ENCODE measurements around the gene ZNF595.

GRCh38 chr4:124275-125081, 71.4 kb downstream of the ZNF595 start, which contains the start of gene ZNF718:
- TF ChIP-seq YY1 (IDR thresholded peaks at IDR 0.05; ENCODE audit: insufficient read depth, insufficient read length) (peak; percentile 70), SUZ12 (IDR thresholded peaks at IDR 0.05; ENCODE audit: extremely low read depth, insufficient read depth, insufficient read length) (no peak), ZNF274 (IDR thresholded peaks at IDR 0.05; ENCODE audit: low read depth, low read length) (no peak)
